ENCODE results near the gene MBNL2.

Gene MBNL2

DNA sequence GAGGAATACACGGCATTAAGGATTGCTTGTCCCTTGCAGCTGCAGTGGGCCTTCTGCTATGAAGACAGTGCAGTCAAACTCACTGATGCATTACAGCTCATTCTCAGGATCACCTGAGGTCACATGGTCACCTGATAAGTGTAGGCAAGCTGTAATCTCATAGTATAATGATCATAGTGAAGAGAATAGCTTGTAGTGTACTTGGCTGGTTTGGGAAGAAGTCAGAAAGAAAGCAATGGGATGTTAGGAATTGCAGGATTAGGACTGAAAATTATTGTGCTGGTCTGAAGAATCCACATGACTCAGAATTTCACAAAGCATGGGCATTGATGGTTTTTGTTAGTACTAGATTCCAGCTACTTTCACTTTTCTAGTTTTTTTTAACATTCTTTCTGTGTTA lies 76.7 kb downstream of the MBNL2 start:
- peak; percentile 35 for DNase-seq (ENCODE audit: low read depth)
- H3K4me3 ChIP-seq (ENCODE audit: control insufficient read depth, low read depth, low read length), result no peak overlapping the region
- TF ChIP-seq, protein P1, sequence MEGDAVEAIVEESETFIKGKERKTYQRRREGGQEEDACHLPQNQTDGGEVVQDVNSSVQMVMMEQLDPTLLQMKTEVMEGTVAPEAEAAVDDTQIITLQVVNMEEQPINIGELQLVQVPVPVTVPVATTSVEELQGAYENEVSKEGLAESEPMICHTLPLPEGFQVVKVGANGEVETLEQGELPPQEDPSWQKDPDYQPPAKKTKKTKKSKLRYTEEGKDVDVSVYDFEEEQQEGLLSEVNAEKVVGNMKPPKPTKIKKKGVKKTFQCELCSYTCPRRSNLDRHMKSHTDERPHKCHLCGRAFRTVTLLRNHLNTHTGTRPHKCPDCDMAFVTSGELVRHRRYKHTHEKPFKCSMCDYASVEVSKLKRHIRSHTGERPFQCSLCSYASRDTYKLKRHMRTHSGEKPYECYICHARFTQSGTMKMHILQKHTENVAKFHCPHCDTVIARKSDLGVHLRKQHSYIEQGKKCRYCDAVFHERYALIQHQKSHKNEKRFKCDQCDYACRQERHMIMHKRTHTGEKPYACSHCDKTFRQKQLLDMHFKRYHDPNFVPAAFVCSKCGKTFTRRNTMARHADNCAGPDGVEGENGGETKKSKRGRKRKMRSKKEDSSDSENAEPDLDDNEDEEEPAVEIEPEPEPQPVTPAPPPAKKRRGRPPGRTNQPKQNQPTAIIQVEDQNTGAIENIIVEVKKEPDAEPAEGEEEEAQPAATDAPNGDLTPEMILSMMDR (conservative IDR thresholded peaks at IDR 0.05; ENCODE audit: control insufficient read depth, insufficient read depth, low read depth, low read length), result no peak

DNA sequence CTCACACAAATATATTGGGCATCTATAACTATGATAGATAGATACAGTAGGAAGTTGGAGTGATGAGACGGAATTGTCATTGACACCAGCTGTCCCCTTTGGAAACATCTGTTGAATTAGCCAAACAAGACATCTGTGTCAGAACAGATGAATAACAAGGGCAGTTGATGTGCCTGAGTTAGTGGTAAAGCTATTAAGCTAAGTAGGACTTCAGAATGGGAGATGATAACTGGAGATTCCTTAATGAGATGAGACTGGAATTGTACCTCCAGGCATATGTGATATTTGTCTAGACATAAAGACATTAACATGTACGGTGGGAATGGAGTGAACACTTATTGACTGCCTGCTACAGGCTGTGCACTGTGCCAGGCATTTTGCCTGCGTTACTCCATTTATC lies 78.7 kb downstream of the MBNL2 start:
- DNase-seq (ENCODE audit: low read depth), result no peak
- no peak overlapping the region for H3K4me3 ChIP-seq (ENCODE audit: control insufficient read depth, low read depth, low read length)
- TF ChIP-seq, protein P1 (conservative IDR thresholded peaks at IDR 0.05; ENCODE audit: control insufficient read depth, insufficient read depth, low read depth, low read length), result no peak

DNA sequence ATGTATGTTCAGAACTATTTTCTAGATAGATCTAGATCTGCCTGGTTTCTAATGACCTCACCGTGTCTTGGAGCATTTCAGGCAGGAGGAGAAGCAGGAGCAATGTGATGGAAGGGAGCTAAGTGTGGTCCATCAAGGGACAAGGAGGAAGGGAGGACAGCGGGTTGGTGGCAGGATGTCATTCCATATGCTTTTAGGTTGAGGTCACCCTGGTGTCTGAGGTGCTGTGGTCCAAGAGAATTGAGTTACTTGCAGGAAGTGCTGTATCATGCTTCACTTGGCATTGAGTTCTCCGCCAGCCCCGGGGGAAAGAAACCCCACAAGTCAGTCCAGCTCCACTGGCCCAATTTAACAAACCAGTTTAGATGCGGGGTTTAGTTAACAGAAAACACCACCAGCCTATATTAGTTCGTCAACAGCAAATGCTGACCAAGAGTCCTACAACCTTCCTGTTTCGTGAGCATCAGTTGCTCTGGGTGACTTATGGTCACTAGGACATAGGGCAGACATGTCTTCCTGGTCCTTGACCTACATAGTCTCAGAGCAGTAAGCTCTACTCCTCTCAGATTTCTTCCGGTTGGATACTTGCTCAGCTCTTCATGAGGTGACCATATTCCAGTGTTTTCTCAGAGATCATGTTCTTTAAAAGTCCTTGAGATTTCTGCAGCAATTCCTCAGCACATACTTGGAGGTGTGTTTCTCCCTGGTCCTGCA lies 79.4 kb downstream of the MBNL2 start:
- no peak overlapping the region for H3K4me3 ChIP-seq (ENCODE audit: control insufficient read depth, low read depth, low read length)
- TF ChIP-seq, protein P1 (conservative IDR thresholded peaks at IDR 0.05; ENCODE audit: control insufficient read depth, insufficient read depth, low read depth, low read length), result no peak

GRCh38 chr13:97302611-97303010 lies 80.5 kb downstream of the MBNL2 start:
- TF ChIP-seq, protein P1 (conservative IDR thresholded peaks at IDR 0.05; ENCODE audit: control insufficient read depth, insufficient read depth, low read depth, low read length), result no peak
- DNase-seq (ENCODE audit: low read depth), result no peak
- H3K4me3 ChIP-seq (ENCODE audit: control insufficient read depth, low read depth, low read length), result no peak overlapping the region

More for the DNA sequence above, 79.4 kb downstream of the MBNL2 start:
- no peak for DNase-seq (ENCODE audit: low read depth)

- no peak overlapping the region for H3K4me3 ChIP-seq (ENCODE audit: control insufficient read depth, low read depth, low read length)
- no peak for DNase-seq (ENCODE audit: low read depth)
- TF ChIP-seq, protein P1 (conservative IDR thresholded peaks at IDR 0.05; ENCODE audit: control insufficient read depth, insufficient read depth, low read depth, low read length), result no peak
Measured at GRCh38 chr13:97306106-97306505, 84.0 kb downstream of the MBNL2 start.

DNA sequence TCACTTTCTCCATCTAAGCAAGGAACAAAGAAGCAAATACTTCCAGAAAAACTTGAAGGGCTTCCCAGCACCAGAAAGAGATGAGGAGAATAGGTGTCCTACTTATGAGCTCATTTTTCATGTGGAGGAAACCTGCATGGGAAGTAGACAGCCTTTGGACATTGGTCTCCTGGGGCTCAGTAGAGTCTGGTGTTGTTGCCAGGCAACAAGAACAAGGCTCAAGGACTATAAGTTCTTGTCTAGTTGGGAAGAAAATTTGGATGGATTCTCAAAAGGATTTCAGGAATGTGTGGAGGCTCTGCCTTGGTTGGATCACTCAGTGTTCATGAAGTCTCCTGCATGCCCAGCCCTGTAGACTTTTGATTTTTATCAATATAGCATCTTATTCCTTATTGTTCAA lies 84.5 kb downstream of the MBNL2 start:
- peak; percentile 36 for DNase-seq (ENCODE audit: low read depth)
- TF ChIP-seq, protein P1 (conservative IDR thresholded peaks at IDR 0.05; ENCODE audit: control insufficient read depth, insufficient read depth, low read depth, low read length), result no peak
- H3K4me3 ChIP-seq (ENCODE audit: control insufficient read depth, low read depth, low read length), result no peak overlapping the region
